BJ (cell line): ENCODE results near the gene IQCF5. TPM values are rescaled to one million over a fixed set of nuclear protein-coding genes. Genes with fewer than 3 reads are reported as not detected.
"Not testable (repeated sequence)": the region's sequence is repeated elsewhere in the genome, so short reads cannot be mapped to it uniquely, and the experiment has no call there.

Experiments
- CTCF ChIA-PET: fragments of 350-600 bp; formaldehyde crosslinking; extraction: SDS; loops from one replicate; lab custom pipeline; 2021; ENCODE audit warnings: antibody characterized with exemption, inconsistent platforms; lab: Yijun Ruan, JAX
- POLR2A ChIA-PET: fragments of 300-600 bp; sonication (Branson Sonifier 250); formaldehyde crosslinking; extraction: SDS; loops from one replicate; lab custom pipeline; 2021; ENCODE audit warnings: antibody characterized with exemption; lab: Charles Lee
- DNase-seq: peaks from one replicate; pipeline ENCODE4 v3.0.0-alpha.2; 2011; ENCODE audit warnings: low read depth
- H3K27me3 ChIP-seq: 2 replicates; pipeline ENCODE4 v1.6.0; 2011; ENCODE audit warnings: low read length; ENCODE audit not compliant: control insufficient read depth, insufficient read depth
- H3K36me3 ChIP-seq: 2 replicates; pipeline ENCODE4 v1.5.1; 2011; ENCODE audit warnings: low read length; ENCODE audit not compliant: control insufficient read depth, insufficient read depth
- H3K4me3 ChIP-seq: 2 replicates; pipeline ENCODE4 v1.5.1; 2011; ENCODE audit warnings: low read depth, mild to moderate bottlenecking, control low read depth, low read length
- CTCF ChIP-seq: IDR thresholded peaks from 2 replicates; pipeline ENCODE4 v1.5.1; 2011; ENCODE audit warnings: low read depth, mild to moderate bottlenecking, control low read depth, inconsistent platforms, low read length, moderate library complexity; ENCODE audit not compliant: insufficient read depth
- polyA plus RNA-seq: library from polyadenylated mRNA; depleted of rRNA; stranded (reverse); fragments of >200 nt; gene quantifications from 2 replicates; pipeline ENCODE4 v1.2.3, GENCODE V29; 2011

IQCF5 gene
- polyA plus RNA-seq, 1 experiment, result not detected

DNA sequence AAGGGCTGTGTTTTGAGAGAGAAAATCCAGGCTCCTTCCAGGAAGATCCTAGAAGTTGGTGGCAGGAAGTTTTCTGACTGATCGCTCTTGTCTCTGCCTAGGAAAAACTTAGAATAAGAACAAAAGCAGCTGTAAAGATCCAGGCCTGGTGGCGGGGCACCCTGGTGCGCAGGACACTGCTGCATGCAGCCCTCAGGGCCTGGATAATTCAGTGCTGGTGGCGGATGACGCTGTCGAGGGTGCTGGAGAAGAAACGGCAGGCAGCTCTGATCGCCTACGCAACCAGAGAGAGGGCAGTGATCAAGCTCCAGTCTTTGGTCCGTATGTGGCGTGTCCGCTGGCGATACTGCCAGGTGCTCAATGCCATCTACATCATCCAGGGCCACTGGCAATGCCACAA lies 12.5 kb downstream of the IQCF5 start:
- Histone ChIP-seq H3K36me3 (no peaks in the 10 kb centered on the region), H3K27me3 (no peaks in the 10 kb centered on the region), H3K4me3 (no peak overlapping the region)
- TF ChIP-seq CTCF, result no peak
- ChIA-PET POLR2A (no interaction called here), CTCF (no interaction called here)
- DNase-seq, result no peak

GRCh38 chr3:51860703-51861665 lies 14.4 kb downstream of the IQCF5 start, which contains the start of gene IQCF2:
TSS of gene IQCF2 (plus strand) at chr3:51861615. CDS start at chr3:51861667, 52 bp downstream.
- no peak for TF ChIP-seq CTCF
- no peaks in the 10 kb centered on the region for H3K36me3 ChIP-seq
- H3K4me3 ChIP-seq, result no peak within 1 kb of the TSS
- no peaks in the 10 kb centered on the region for H3K27me3 ChIP-seq
- DNase-seq, result no peak
- POLR2A ChIA-PET, result no interaction called here
- CTCF ChIA-PET, result no interaction called here

GRCh38 chr3:51855411-51855810 lies 20.0 kb downstream of the IQCF5 start:
- CTCF ChIA-PET, H3K36me3 ChIP-seq, DNase-seq, H3K4me3 ChIP-seq, POLR2A ChIA-PET, H3K27me3 ChIP-seq: not testable (repeated sequence)

GRCh38 chr3:51845129-51845528 lies 30.3 kb downstream of the IQCF5 start:
- TF ChIP-seq CTCF, result no peak
- no peaks in the 10 kb centered on the region for H3K36me3 ChIP-seq
- no peak for DNase-seq
- POLR2A ChIA-PET, result no interaction called here
- no peak overlapping the region for H3K4me3 ChIP-seq
- CTCF ChIA-PET, result no interaction called here
- H3K27me3 ChIP-seq, result no peaks in the 10 kb centered on the region

DNA sequence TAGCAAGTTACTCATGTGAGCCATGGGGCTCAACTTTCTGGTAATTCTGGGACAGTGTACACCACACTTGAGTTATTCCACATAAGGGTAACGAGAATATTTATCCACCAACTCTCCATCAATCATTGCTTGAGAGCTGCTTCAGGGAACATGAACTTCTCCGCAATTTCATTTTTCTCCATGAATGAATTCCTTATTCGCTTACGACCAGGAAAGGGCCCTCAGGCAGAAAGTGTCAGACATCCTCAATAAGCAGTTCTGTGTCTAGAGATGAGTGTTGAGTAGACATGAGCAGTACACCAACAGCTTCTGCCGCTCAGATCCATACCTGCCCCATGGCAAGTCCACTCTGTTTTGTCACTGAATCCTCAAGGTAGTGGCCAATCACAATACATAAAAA lies 38.8 kb downstream of the IQCF5 start:
- DNase-seq, result no peak
- no peaks in the 10 kb centered on the region for H3K36me3 ChIP-seq
- ChIA-PET CTCF (interaction anchor here (1.5 kb wide), 1 partner anchor 37 kb away, joined by 4 read pairs; no protein-coding TSS in a partner anchor), POLR2A (no interaction called here)
- no peak overlapping the region for H3K4me3 ChIP-seq
- no peaks in the 10 kb centered on the region for H3K27me3 ChIP-seq
- no peak for TF ChIP-seq CTCF
